Embryonic facial prominence (tissue), 1 donor: ENCODE measurements around the gene CX3CL1.
"Not testable (repeated sequence)": the region's sequence is repeated elsewhere in the genome, so short reads cannot be mapped to it uniquely, and the experiment has no call there.

Experiments used
- DNase-seq: peaks from one replicate; pipeline ENCODE4 v3.0.0-alpha.2; 2016; ENCODE audit errors: extremely low spot score

Gene CX3CL1

DNA sequence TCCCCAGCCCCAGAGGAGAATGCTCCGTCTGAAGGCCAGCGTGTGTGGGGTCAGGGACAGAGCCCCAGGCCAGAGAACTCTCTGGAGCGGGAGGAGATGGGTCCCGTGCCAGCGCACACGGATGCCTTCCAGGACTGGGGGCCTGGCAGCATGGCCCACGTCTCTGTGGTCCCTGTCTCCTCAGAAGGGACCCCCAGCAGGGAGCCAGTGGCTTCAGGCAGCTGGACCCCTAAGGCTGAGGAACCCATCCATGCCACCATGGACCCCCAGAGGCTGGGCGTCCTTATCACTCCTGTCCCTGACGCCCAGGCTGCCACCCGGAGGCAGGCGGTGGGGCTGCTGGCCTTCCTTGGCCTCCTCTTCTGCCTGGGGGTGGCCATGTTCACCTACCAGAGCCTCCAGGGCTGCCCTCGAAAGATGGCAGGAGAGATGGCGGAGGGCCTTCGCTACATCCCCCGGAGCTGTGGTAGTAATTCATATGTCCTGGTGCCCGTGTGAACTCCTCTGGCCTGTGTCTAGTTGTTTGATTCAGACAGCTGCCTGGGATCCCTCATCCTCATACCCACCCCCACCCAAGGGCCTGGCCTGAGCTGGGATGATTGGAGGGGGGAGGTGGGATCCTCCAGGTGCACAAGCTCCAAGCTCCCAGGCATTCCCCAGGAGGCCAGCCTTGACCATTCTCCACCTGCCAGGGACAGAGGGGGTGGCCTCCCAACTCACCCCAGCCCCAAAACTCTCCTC lies 10.4 kb downstream of the CX3CL1 start:
- no peak for DNase-seq

DNA sequence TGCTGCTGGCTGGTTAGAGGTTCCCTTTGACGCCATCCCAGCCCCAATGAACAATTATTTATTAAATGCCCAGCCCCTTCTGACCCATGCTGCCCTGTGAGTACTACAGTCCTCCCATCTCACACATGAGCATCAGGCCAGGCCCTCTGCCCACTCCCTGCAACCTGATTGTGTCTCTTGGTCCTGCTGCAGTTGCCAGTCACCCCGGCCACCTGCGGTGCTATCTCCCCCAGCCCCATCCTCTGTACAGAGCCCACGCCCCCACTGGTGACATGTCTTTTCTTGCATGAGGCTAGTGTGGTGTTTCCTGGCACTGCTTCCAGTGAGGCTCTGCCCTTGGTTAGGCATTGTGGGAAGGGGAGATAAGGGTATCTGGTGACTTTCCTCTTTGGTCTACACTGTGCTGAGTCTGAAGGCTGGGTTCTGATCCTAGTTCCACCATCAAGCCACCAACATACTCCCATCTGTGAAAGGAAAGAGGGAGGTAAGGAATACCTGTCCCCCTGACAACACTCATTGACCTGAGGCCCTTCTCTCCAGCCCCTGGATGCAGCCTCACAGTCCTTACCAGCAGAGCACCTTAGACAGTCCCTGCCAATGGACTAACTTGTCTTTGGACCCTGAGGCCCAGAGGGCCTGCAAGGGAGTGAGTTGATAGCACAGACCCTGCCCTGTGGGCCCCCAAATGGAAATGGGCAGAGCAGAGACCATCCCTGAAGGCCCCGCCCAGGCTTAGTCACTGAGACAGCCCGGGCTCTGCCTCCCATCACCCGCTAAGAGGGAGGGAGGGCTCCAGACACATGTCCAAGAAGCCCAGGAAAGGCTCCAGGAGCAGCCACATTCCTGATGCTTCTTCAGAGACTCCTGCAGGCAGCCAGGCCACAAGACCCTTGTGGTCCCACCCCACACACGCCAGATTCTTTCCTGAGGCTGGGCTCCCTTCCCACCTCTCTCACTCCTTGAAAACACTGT lies 11.3 kb downstream of the CX3CL1 start:
- DNase-seq: no peak

DNA sequence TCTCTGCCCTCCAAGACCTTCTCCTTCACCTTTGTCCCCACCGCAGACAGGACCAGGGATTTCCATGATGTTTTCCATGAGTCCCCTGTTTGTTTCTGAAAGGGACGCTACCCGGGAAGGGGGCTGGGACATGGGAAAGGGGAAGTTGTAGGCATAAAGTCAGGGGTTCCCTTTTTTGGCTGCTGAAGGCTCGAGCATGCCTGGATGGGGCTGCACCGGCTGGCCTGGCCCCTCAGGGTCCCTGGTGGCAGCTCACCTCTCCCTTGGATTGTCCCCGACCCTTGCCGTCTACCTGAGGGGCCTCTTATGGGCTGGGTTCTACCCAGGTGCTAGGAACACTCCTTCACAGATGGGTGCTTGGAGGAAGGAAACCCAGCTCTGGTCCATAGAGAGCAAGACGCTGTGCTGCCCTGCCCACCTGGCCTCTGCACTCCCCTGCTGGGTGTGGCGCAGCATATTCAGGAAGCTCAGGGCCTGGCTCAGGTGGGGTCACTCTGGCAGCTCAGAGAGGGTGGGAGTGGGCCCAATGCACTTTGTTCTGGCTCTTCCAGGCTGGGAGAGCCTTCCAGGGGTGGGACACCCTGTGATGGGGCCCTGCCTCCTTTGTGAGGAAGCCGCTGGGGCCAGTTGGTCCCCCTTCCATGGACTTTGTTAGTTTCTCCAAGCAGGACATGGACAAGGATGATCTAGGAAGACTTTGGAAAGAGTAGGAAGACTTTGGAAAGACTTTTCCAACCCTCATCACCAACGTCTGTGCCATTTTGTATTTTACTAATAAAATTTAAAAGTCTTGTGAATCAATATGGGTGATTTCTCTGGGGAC lies 12.2 kb downstream of the CX3CL1 start:
- no peak for DNase-seq

DNA sequence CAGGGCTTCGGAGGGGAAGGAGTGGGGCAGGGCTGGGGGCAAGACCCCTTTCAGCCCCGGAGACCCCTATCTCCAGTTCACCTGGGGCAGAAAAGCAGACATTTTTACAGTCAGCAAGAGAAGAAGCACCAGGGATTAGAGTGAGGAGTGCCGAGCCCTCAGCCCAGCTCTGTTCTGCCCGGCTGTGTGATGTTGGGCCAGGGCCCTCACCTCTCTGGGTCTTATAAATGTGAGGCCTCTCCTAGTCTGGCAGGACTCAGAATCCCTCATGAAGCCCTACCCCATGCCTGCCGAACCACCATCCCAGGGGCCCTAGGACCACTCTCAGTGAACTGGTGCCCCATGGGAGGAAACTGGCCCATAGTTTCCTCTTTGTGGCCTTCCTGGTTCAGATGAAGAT lies 12.8 kb downstream of the CX3CL1 start:
- no peak for DNase-seq

DNA sequence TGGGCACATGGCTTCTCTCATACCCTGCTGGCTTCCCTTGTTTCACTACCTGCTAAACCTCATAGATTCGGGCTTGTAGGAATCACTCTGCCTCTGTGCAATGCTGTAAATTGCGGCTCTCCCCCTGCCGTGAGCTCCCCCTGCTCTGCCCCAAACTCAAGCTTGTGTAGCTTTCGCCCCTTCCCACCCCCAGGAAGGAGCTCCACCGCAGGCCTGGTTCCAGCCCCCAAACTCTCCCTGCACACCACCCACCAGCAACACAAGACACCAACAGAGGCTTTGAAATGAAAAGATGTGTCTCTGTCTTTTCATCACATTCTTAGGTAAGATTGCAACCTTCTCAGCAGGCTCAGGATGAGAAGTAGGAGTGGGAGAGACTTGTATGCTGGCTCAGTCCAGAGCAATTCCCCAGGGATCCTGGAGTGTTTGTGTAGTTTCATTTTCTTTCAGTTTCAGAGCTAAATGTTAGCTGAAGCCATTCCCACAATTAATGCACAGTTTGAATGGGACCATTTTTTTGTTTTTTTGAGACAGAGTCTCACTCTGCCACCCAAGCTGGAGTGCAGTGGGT lies 14.2 kb downstream of the CX3CL1 start:
- DNase-seq: no peak

DNA sequence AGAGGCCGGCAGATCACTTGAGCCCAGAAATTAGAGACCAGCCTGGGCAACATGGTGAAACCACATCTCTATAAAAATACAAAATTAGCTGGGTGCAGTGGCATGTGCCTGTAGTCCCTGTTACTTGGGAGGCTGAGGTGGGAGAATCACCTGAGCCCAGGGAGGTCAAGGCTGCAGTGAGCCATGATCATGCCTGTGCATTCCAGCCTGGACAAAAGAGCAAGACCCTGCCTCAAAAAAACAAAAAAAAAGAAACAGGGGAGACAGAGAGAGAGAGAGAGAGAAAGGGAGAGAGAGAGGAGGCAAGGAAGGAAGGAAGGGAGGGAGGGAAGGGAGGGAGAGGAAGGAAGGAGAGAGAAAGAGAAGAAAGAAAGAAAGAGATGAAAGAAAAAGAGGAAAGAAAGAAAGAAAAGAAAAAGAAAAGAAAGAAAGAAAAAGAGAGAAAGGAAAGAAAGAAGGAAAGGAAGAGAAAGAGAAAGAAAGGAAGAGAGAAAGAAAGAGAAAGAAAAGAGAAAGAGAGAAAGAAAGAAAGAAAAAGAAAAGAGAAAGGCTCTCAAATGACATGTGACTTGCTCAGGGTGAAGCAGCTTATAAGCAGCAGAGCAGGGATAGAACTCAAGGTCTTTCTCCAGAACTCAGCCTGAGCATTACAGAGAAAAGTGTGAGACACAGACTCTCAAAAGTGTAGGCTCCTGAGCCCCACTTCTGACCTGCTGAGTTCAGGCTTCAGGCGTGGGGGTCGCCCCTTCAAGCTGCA lies 15.5 kb downstream of the CX3CL1 start:
- no peak for DNase-seq

DNA sequence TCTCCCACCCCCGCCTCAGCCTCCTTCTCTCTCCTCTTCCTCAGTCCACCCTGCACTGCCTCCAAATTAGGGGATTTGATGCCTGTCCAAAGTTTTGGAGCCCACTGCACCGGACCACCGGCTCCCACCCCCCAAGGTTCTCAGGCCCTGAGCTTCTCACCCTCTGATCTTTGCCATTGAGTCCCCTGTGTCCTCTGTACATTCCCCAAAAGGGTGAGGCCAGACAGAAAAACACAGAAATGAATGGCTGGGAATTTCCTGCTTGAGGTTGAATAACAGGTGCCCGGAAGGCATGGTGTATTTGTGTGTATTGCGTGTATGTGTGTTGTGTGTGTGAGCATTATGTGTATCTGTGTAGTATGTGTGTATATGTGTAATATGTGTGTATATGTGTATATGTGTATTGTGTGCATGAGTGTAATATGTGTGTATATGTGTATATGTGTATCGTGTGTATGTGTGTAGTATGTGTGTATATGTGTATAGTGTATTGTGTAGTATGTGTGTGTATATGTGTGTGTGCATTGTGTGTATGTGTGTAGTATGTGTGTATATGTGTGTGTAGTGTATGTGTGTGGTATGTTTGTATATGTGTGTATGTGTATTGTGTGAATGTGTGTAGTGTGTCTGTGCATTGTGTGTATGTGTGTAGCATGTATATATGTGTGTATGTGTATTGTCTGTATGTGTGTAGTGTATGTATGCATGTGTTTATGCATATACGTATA lies 16.2 kb downstream of the CX3CL1 start:
- DNase-seq: no peak

DNA sequence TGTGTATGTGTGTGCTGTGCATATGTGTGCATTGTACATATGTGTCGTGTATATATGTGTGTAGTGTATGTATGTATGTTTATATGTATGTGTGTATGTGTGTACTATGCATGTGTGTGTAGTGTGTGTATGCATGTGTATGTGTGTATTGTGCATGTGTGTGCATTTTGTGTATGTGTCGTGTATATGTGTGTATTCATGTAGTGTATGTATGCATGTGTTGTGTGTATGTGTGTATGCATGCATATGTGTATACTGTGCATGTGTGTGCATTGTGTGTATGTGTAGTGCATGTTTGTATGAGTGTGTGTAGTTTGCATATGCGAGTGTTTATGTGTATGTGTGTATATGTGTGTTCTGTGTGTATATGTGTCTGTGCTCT lies 16.8 kb downstream of the CX3CL1 start:
- DNase-seq: no peak

DNA sequence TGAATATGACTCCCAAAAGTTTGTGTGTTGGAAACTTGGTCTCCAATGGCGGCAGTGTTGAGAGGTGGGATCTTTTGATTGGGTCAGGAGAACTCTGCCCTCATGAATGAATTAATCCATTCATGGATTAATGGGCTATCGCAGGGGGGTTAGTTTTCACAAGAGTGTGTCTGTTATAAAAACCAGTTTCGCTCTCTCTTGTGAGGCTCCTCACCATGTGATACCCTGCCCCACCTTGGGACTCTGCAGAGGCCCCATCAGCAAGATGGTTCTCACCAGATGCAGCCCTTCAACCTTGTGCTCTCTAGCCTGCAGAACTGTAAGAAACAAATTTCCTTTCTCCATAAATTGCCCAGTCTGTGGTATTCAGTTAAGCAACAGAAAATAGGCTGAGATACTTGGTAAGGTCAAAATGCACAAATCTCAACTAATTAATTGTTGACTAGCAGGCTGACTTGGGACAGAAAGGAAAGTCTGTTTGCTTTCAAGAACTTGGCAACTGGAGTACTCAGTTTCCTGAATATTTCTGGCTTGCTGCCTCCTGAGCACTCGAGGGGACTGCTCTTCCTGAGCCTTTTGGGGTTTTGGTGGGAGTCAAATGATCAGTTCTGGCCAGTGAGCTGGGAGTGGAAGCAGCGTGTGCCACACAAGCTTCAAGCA lies 18.5 kb downstream of the CX3CL1 start:
- DNase-seq: no peak

DNA sequence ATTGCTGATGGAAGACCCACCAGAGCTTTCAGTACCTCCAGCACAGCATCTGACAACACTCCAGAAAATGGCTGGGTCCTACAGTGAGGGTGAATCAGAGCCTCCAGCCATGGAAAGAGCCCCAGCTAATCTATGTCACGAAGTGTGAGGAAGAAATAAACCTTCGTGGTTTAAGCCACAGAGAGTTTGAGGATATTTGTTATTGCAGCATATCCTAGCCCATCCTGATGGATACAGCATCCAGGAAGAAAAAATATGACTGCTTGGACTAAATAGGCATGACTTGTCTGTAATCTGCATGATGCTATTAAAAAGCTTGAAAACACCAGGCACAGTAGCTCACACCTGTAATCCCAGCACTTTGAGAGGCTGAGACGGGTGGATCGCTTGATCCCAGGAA lies 19.0 kb downstream of the CX3CL1 start:
- DNase-seq: no peak

DNA sequence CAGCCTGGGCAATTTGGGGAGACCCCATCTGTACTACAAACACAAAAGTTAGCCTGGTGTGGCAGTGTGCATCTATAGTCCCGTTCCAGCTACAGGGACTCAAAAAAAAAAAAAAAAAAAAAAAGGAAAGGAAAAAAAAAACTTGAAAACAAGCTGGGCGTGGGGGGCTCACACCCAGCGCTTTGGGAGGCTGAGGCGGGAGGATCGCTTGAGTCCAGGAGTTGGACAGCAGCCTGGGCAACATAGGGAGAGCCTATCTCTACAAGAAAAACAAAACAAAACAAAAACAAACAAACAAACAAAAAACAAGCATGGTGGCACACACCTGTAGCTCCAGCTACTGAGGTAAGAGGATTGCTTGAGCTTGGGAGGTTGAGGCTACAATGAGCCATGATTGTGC lies 19.4 kb downstream of the CX3CL1 start:
- no peak for DNase-seq

DNA sequence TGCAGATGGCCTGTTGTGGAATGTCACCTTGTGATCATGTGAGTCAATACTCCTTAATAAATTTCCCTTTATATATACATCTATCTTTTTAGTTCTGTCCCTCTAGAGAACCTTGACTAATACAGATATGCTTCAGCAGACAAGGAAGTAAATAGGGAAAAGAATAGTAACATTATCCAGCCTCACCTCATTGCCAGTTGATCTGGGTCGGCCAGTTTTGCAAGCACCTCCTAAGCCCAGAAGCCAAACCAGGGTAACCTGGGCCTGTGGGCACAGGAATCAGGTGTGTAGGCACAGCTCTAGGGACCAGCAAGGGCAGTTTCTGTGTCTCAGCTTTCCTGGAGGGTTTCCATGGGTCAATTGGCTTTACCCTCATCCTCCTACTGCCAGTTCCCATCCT lies 20.4 kb downstream of the CX3CL1 start:
- DNase-seq: no peak

DNA sequence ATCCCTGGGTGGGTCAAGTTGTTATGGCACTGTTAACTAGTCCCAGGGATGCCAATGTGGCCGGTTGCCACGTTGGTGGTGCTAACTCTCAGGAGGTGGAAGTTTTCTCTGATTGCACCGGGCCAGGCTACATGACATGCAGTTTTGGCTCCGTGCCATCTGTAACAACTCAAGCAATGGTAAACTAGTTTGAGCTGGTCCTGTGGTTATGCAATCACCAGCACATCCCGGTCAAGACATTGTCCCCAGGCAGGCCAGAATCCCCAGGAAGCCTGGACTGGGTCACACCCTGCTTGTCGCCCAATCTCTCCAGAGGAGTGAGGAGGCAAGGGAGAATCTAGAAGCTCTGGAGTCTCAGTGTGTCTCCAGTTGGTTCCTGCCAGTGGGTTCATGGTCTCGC lies 22.2 kb downstream of the CX3CL1 start:
- no peak for DNase-seq

DNA sequence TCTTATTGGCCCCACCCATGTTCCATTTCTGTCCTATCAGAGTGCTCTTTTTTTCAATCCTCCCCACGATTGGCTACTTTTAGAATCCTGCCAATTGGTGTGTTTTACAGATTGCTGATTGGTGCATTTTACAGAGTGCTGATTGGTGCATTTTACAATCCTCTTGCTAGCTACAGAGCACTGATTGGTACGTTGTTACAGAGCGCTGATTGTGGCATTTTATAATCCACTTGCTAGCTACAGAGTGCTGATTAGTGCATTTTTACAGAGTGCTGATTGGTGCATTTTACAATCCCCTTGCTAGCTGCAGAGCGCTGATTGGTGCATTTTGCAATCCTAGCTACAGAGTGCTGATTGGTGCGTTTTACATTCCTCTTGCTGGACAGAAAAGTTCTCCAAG lies 22.7 kb downstream of the CX3CL1 start:
- DNase-seq: no peak

DNA sequence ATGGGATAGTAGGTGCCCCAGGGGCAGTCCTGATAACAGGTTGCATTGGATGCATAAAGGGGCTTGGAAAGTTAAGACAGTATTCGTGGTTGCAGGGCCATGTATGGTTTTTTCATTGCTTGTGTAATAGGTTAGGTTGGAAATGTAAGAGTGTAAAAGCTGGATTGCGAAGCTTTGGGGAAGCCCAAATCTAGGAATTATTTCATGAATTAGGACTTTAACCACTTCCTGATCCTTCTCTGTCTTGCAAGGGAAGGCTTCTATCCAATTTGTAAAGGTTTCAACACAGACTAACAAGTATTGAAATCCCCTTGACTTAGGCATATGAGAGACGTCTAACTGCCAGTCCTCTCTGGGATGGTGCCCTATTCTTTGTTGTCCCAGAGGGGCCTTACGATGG lies 24.5 kb downstream of the CX3CL1 start:
- DNase-seq: no peak

DNA sequence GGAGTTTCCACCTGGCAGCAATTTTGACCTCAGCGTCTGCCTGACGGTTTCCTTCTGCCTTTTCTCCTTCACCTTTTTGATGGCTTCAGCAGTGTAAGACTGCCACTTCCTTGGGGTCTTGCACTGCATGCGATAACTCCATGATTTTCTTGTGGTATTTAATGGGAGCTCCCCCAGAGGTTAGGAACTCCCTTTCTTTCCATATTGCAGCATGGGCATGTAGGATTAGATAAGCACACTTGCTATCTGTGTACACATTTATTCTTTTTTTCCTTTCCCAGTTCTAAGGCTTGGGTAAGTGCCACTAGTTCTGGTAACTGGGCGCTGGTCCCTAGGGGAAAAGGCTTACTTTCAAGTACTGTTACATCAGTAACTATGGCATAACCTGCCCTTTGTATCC lies 25.2 kb downstream of the CX3CL1 start:
- not testable (repeated sequence) for DNase-seq

DNA sequence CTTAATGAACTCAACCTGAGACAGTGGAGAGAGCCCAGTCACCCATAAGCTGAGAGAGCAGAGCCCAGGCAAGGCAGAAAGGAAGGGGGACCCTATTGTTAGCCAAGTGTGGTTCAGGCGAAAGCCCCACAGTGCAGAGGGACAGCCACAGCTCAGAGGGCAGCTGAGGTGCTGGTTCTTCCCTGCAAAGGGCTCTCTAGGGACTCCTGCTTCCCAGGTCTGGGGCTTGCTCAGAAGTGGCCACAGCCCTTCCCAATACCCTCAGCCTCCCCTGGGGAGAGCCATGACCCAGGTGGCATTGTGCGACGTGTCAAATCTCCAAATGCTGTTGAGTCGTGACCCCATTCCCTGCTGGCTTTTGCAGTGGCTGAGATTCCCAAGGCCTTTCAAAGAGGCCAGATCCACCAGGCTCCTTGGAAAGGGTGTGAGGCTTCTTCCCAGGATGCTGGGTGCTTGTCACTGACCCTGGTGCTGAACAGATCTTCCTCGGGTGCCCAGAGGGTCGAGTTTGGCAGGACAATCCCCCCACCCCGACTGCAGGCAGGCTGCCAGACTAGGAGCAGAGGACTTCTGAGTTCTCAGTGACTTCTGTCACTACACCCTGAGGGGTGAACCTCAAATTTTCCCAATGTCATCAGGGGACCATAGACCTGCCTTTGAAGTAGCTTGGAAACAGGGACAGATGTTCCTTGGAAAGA lies 29.8 kb downstream of the CX3CL1 start:
- DNase-seq: no peak

DNA sequence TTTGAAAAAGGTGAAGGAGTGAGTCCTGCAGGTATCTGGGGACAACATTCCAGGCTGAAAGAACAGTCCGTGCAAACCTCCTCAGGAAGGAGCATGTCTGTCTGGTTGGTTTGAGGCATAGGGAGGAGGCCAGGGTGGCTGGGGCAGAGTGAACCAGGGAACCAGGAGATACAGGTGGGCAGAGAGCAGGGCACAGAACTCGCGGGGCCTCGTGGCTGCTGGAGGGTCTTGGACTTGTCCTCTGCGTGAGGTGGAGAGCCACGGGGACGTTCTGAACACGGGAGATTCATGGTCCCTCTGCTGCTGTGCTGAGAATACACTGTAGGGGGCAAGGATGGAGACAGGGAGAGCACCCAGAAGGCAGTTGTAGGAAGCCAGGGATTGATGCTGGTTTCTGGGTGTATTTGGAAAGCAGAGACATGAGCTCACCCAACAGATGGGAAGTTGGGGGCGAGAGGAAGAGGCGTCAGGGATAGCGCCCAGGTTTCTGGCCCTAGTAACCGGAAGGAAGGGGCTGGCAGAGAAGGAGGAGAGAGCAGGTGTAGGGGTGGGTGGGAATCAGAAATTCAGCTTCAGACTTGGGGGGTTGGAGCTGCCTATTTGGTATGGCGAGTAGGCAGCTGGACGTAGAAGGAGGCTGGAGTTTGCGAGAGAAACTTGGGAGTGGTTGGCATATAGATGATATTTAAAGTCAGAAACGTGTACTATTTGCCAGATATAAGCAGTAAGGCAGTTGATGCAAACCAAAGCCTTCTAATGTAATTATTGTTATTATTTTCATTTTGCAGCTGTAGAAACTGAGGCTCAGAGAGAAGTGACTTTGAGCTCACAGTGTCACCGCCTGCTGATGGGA lies 31.9 kb downstream of the CX3CL1 start, which contains the start of gene CCL17:
Gene CCL17 (plus strand): TSS at position 803 of the 853 bp plus-strand sequence. CDS start 9,166 bp downstream, outside the sequence.
- DNase-seq: no peak
